LHCN-M2 (cell line): ENCODE data around the gene BABAM2. TPM values are rescaled to one million over a fixed set of nuclear protein-coding genes. Genes with fewer than 3 reads are reported as not detected.
A peak's percentile ranks its signal among the peaks of the same experiment; 100 is the strongest.

Experiments
- DNase-seq: peaks from one replicate; pipeline ENCODE4 v3.0.0-alpha.2; 2012; ENCODE audit warnings: low read depth
- total RNA-seq: library from RNA; depleted of rRNA; stranded (reverse); fragments of >200 nt; gene quantifications from 2 replicates; pipeline ENCODE4 v1.2.3, GENCODE V29; 2014

The BABAM2 gene
- total RNA-seq, 1 experiment from 2014 or later: 36.6 TPM

DNA sequence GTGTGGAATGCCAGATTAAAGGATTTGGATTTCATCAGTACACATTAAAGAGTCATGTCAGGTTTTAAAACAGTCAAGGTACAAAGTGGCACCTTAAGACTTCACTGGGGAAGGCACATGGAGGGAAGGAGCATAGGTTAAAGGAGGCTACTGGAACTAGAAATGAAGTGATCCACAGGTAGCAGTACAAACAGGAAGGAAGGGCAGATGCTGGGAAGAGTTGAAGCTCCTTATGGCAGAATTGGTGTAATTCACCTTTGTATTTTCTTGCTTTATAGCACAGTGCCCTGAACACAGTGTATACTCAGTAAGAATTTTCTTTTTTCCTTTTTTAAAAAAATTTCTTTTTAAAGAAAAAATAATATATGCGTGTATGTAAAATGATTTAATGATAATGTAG is 177.1 kb downstream of the BABAM2 start:
- no peak for DNase-seq

- no peak for DNase-seq
Measured at GRCh38 chr2:28068088-28068487, 177.6 kb downstream of the BABAM2 start.

- DNase-seq: no peak
Measured at GRCh38 chr2:28068527-28068926, 178.0 kb downstream of the BABAM2 start.

DNA sequence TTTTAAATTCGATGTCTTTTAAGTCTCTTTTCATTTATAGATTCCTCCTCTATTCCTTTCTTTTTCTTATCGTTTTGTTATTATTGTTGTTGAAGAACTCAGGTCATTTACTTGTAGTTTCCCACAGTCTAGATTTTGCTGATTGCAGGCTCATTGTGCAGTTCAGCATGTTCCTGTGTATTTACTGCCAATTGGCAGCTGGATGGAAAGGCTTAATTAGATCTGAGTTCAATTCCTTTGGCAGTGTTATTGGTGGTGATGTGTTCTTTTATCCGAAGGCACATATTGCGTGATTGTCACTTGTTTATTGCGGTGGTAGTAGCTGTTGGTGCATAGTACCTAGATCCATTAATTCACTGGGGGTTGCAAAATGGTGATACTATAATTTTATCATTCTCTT is 180.7 kb downstream of the BABAM2 start:
- DNase-seq: no peak

DNA sequence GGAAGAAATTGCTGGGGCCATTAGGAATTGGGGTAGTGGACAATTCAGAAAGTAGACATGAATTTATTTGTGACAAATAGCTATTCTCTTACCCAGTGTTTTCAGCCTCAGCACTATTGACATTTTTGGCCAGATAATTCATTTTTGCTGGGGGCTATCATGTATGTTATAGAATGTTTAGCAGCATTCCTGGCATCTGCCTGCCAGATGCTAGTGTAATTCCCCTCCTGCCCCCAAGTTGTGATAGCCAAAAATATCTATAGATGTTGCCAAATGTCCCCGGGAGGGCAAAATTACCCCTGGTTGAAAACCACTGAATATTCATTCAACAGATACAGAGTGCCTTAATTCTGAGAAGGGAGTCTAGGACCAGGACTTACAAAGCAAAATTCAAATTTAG is 183.6 kb downstream of the BABAM2 start:
- no peak for DNase-seq

DNA sequence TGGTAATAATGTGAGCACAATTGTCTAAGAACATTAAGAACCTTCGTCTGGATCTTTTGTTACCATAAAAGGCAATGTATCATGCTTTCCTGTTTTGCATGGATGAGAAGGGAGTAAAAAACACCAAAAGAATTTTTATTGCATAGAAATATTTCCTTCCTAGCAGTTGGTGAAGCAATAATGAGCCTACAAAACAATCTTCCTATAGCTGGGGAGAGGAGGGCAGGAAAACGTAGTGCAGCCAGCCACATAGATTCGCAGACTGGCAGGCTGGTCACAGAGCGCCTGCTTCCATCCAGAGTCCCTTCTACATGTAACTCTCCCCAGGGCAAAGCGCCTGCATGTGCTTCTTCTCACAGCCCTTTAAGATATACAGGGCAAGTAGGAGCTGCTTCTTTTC is 190.4 kb downstream of the BABAM2 start:
- DNase-seq: peak; percentile 81

DNA sequence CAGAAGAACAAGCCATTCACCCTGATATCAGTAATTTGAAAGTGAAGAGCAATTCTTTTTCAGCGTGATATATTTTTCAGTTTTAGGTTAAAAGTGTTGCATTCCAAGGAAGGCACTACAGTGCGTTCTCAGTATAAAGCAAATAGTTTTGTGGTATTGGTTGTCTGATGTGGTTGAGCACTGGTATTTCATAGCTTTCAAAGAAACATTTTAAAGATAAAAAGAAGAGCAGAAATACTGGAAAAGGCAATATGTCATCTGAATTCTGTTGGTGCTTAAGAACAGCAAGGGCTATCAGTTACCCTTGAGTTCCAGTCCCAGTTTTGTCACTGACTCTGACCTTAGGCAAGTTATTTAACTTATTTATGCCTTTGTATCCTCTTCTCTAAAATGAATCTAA is 191.6 kb downstream of the BABAM2 start:
- DNase-seq: peak; percentile 58

- DNase-seq: no peak
Measured at GRCh38 chr2:28083476-28083875, 192.9 kb downstream of the BABAM2 start.

- DNase-seq: peak; percentile 61
Measured at GRCh38 chr2:28084564-28084963, 194.0 kb downstream of the BABAM2 start.

GRCh38 chr2:28085201-28085600 is 194.7 kb downstream of the BABAM2 start:
- no peak for DNase-seq

DNA sequence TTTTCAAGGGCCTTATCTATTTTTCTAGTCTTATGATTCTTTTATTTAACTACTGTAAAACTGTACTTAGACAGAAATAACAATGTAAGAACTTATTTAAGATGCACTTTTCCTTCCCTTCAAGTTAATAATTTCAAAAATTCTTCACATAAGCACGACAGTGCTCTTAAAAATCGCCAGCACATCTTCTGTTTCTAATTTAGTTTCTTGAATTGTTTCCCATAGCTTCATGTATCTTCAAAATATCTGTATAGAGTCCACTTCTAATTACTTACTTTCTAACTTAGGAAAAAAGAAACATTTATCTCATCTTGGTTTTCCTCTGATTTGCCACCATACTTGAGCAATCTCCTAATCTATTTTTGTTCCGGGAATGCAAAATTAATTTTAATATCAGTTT is 196.1 kb downstream of the BABAM2 start:
- no peak for DNase-seq

- DNase-seq: peak; percentile 67
Measured at GRCh38 chr2:28088970-28089369, 198.4 kb downstream of the BABAM2 start.

GRCh38 chr2:28089486-28089885 is 199.0 kb downstream of the BABAM2 start:
- no peak for DNase-seq

- no peak for DNase-seq
Measured at GRCh38 chr2:28093308-28093707, 202.8 kb downstream of the BABAM2 start.

- no peak for DNase-seq
Measured at GRCh38 chr2:28093768-28094167, 203.2 kb downstream of the BABAM2 start.

- DNase-seq: no peak
Measured at GRCh38 chr2:28094739-28095138, 204.2 kb downstream of the BABAM2 start.

DNA sequence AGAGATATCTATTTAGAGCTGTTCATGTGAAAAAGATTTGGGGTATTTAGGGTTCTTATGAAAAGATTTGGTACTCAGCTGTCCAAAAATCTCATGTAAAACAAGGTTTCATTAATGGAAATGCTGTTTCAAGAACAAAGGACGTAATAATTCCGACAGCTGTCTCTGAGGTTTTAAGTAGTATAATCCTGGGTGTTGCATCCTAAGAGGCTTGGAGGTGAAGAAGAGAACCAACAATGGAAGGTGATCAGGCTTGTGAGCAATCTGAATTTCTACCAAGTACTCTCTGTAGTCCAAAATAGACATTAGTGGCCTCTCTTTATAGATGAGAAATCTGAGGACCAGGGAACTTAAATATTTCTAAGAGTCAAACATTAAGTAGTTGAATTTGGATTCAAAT is 205.1 kb downstream of the BABAM2 start:
- DNase-seq: peak; percentile 33

DNA sequence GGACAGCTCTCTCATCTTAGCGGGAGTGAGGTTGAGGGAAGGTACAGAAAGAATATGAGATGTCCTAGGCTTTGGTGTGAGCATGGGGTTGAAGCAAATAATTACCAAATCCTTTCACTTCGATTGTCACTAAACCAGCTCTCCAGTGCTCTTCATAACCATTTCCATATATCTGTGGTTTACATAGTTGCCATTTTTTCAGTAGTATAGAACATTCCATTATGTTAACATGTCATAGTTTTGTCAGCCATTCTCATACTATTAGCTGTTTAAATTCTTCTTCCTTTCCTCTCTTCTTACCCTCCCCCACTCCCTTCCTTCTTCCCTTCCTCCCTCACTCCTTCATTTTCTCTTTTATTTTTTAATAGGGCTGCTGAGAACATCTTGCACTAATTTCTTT is 205.9 kb downstream of the BABAM2 start:
- no peak for DNase-seq

- DNase-seq: peak; percentile 37
Measured at GRCh38 chr2:28098501-28099225, 208.1 kb downstream of the BABAM2 start.

- DNase-seq: peak; percentile 80
Measured at GRCh38 chr2:28101123-28101522, 210.6 kb downstream of the BABAM2 start.

- DNase-seq: peak; percentile 64
Measured at GRCh38 chr2:28101892-28102291, 211.4 kb downstream of the BABAM2 start.

- peak; percentile 97 for DNase-seq
Measured at GRCh38 chr2:28102455-28102874, 211.9 kb downstream of the BABAM2 start.

DNA sequence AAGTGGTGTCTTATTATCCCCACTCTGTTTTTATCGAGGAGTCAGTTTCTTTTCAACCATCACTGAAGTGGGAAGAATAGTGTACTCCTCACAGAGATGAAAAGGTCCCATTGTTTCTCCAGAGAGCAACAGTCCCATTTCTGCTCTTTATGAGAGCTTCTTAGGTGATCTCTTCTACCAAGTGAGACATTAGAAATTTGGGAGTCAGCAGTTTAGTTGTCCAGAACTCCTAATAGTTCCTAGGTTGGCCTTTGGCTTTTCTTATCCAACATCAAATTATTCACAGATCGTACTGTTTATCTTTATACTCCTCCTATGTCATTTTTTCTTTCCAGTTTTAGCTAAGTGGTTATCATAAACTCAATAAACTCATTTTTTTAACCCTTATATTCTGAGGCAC is 213.1 kb downstream of the BABAM2 start:
- no peak for DNase-seq

- DNase-seq: peak; percentile 54
Measured at GRCh38 chr2:28108143-28108542, 217.6 kb downstream of the BABAM2 start.
